IMR-90 (cell line): ENCODE data around the gene FBRSL1. TPM values are rescaled to one million over a fixed set of nuclear protein-coding genes. Genes with fewer than 3 reads are reported as not detected.

Experiments
- ATAC-seq: fragments of 200-7000 bp; cut with Tn5 transposase; 2 replicates; pipeline ENCODE4 v1.9.1; 2020; ENCODE audit warnings: low read depth, mild to moderate bottlenecking, moderate library complexity
- BruUV-seq: library from RNA; stranded (reverse); fragments of 400-500 nt; replicated peaks from 2 replicates; lab custom pipeline; 2021; lab: Mats Ljungman, UMichigan
- CTCF ChIA-PET: fragments of 300-600 bp; formaldehyde crosslinking; extraction: SDS; loops from one replicate; lab custom pipeline; 2021; ENCODE audit warnings: antibody characterized with exemption; lab: Yijun Ruan, JAX
- POLR2A ChIA-PET: fragments of 300-600 bp; sonication (Branson Sonifier 250); formaldehyde crosslinking; loops from one replicate; lab custom pipeline; 2022; ENCODE audit warnings: antibody characterized with exemption; ENCODE audit not compliant: unreplicated experiment; lab: Charles Lee
- DNase-seq: peaks from one replicate; pipeline ENCODE4 v3.0.0; 2013
- H2AFZ ChIP-seq: replicated peaks from 2 replicates; pipeline ENCODE3; 2013; ENCODE audit warnings: low read length, mild to moderate bottlenecking; ENCODE audit not compliant: poor library complexity
- H2AK5ac ChIP-seq: 2 replicates; pipeline ENCODE4 v1.6.1; 2013; ENCODE audit warnings: low read depth, low read length, inconsistent platforms
- H2AK9ac ChIP-seq: replicated peaks from 2 replicates; pipeline ENCODE3; 2013; ENCODE audit warnings: mild to moderate bottlenecking, low read depth, low read length, moderate library complexity; ENCODE audit not compliant: poor library complexity
- H2BK120ac ChIP-seq: 2 replicates; pipeline ENCODE4 v1.6.1; 2013; ENCODE audit warnings: low read depth, low read length, inconsistent platforms
- H2BK15ac ChIP-seq: 3 replicates; pipeline ENCODE4 v1.6.1; 2013; ENCODE audit warnings: low read depth, low read length, inconsistent platforms
- H2BK20ac ChIP-seq: 2 replicates; pipeline ENCODE4 v1.6.1; 2013; ENCODE audit warnings: low read depth, mild to moderate bottlenecking, inconsistent platforms, low read length, moderate library complexity
- H2BK5ac ChIP-seq: 2 replicates; pipeline ENCODE4 v1.6.1; 2013; ENCODE audit warnings: mild to moderate bottlenecking, low read depth, low read length, inconsistent platforms; ENCODE audit not compliant: poor library complexity, severe bottlenecking
- H3K14ac ChIP-seq: replicated peaks from 2 replicates; pipeline ENCODE4 v1.6.1; 2013; ENCODE audit warnings: low read depth, low read length, inconsistent platforms
- H3K18ac ChIP-seq: 2 replicates; pipeline ENCODE4 v1.6.1; 2013; ENCODE audit warnings: low read depth, low read length, control low read depth
- H3K23ac ChIP-seq: 2 replicates; pipeline ENCODE4 v1.6.1; 2013; ENCODE audit warnings: low read depth, low read length, inconsistent platforms
- H3K27ac ChIP-seq: 2 replicates; pipeline ENCODE4 v1.5.1; 2013; ENCODE audit warnings: mild to moderate bottlenecking, control low read depth, low read length; ENCODE audit not compliant: insufficient read depth
- H3K27me3 ChIP-seq: 2 replicates; pipeline ENCODE4 v1.6.1; 2013; ENCODE audit warnings: low read length; ENCODE audit not compliant: control insufficient read depth, insufficient read depth
- H3K36me3 ChIP-seq: 2 replicates; pipeline ENCODE4 v1.6.1; 2013; ENCODE audit warnings: low read length, mixed read lengths; ENCODE audit not compliant: control insufficient read depth, insufficient read depth
- H3K4ac ChIP-seq: 2 replicates; pipeline ENCODE4 v1.6.1; 2013; ENCODE audit warnings: low read depth, low read length, inconsistent platforms
- H3K4me1 ChIP-seq: 2 replicates; pipeline ENCODE4 v1.6.1; 2013; ENCODE audit warnings: low read length, mixed read lengths; ENCODE audit not compliant: control insufficient read depth, insufficient read depth
- H3K4me2 ChIP-seq: 2 replicates; pipeline ENCODE4 v1.6.1; 2013; ENCODE audit warnings: low read depth, mild to moderate bottlenecking, control low read depth, low read length, moderate library complexity
- H3K4me3 ChIP-seq: 2 replicates; pipeline ENCODE4 v1.5.1; 2013; ENCODE audit warnings: low read depth, mild to moderate bottlenecking, control low read depth, low read length, moderate library complexity; ENCODE audit not compliant: insufficient read depth
- H3K56ac ChIP-seq: 2 replicates; pipeline ENCODE4 v1.6.1; 2013; ENCODE audit warnings: low read length, inconsistent platforms; ENCODE audit not compliant: insufficient read depth; ENCODE audit errors: extremely low read depth
- H3K79me1 ChIP-seq, 2 experiments: 2 replicates each; pipeline ENCODE4 v1.6.1; 2013; ENCODE audit warnings: low read length in 2 of 2, inconsistent platforms in 1 of 2, low read depth in 1 of 2
- H3K9ac ChIP-seq: 2 replicates; pipeline ENCODE4 v1.6.1; 2013; ENCODE audit warnings: low read depth, low read length, control low read depth
- H3K9me1 ChIP-seq: 2 replicates; pipeline ENCODE4 v1.6.1; 2013; ENCODE audit warnings: low read length, inconsistent platforms; ENCODE audit not compliant: insufficient read depth
- H3K9me3 ChIP-seq: 2 replicates; pipeline ENCODE4 v1.6.1; 2013; ENCODE audit warnings: low read length; ENCODE audit not compliant: control insufficient read depth, insufficient read depth
- H4K20me1 ChIP-seq: 2 replicates; pipeline ENCODE4 v1.6.1; 2013; ENCODE audit warnings: low read length, inconsistent platforms; ENCODE audit not compliant: insufficient read depth
- H4K5ac ChIP-seq: 2 replicates; pipeline ENCODE4 v1.6.1; 2013; ENCODE audit warnings: mild to moderate bottlenecking, low read depth, low read length, control low read depth
- H4K8ac ChIP-seq, 2 experiments: 2 replicates each; pipeline ENCODE4 v1.6.1; 2013; ENCODE audit warnings: low read depth in 2 of 2, low read length in 2 of 2, control low read depth in 1 of 2, inconsistent platforms in 1 of 2
- H4K91ac ChIP-seq: 2 replicates; pipeline ENCODE4 v1.6.1; 2013; ENCODE audit warnings: low read depth, low read length, inconsistent platforms; ENCODE audit not compliant: insufficient read depth
- CTCF ChIP-seq: conservative IDR thresholded peaks from 2 replicates; pipeline ENCODE4 v1.5.1; 2012; ENCODE audit warnings: mild to moderate bottlenecking, low read depth, low read length, improper control_type of control experiment
- NFE2L2 ChIP-seq: fragments of 150-350 bp; IDR thresholded peaks from 2 replicates; pipeline ENCODE4 v1.6.1; 2016; ENCODE audit warnings: low read depth, mild to moderate bottlenecking, low read length
- POLR2A ChIP-seq: IDR thresholded peaks from 2 replicates; pipeline ENCODE4 v1.6.1; 2012; ENCODE audit warnings: mild to moderate bottlenecking, low read depth, low read length
- USF2 ChIP-seq: fragments of 150-350 bp; IDR thresholded peaks from 2 replicates; pipeline ENCODE4 v1.6.1; 2017; ENCODE audit warnings: mild to moderate bottlenecking, antibody characterized with exemption, low read length, low read depth
- WGBS, 2 experiments: methylation state at CpG; one replicate each; pipeline versions ENCODE4 v1.1.5 to v1.1.7; 2013; ENCODE audit warnings: missing lambda C conversion rate in 2 of 2; ENCODE audit not compliant: insufficient read length in 1 of 2; ENCODE audit errors: extremely low coverage in 2 of 2; 5-methylcytosine and 5-hydroxymethylcytosine counted together
- dilution Hi-C: fragments of 300-500 bp; cut with HindIII; formaldehyde crosslinking; loops from one replicate; pipeline ENCODE4 v1.14.3; 2018; ENCODE audit warnings: low sequenced_read_pairs; ENCODE audit not compliant: unreplicated experiment
- in situ Hi-C: fragments of 300-500 bp; cut with MboI; formaldehyde crosslinking; loops from 3 replicates; pipeline ENCODE4 v1.14.3; 2019; ENCODE audit warnings: low sequenced_read_pairs, inconsistent platforms, mixed read lengths
- intact Hi-C: fragments of 100-400 bp; cut with micrococcal nuclease; formaldehyde crosslinking; loops from 2 replicates; pipeline ENCODE4 v1.10.0; 2022
- polyA plus RNA-seq, 3 experiments: library from polyadenylated mRNA; depleted of rRNA; stranded (reverse); fragments of >200 nt; gene quantifications; 2 replicates each; pipeline ENCODE4 v1.2.3, GENCODE V29; 2012; ENCODE audit warnings: low replicate concordance in 1 of 3
- total RNA-seq: library from RNA; depleted of rRNA; stranded (reverse); fragments of >200 nt; gene quantifications from 2 replicates; pipeline ENCODE4 v1.2.3, GENCODE V29; 2012

The FBRSL1 gene
- total and polyA plus RNA-seq, 2 of the 4 experiments (the other 2 are of a cell fraction), result 0.36 to 10.8 TPM

DNA sequence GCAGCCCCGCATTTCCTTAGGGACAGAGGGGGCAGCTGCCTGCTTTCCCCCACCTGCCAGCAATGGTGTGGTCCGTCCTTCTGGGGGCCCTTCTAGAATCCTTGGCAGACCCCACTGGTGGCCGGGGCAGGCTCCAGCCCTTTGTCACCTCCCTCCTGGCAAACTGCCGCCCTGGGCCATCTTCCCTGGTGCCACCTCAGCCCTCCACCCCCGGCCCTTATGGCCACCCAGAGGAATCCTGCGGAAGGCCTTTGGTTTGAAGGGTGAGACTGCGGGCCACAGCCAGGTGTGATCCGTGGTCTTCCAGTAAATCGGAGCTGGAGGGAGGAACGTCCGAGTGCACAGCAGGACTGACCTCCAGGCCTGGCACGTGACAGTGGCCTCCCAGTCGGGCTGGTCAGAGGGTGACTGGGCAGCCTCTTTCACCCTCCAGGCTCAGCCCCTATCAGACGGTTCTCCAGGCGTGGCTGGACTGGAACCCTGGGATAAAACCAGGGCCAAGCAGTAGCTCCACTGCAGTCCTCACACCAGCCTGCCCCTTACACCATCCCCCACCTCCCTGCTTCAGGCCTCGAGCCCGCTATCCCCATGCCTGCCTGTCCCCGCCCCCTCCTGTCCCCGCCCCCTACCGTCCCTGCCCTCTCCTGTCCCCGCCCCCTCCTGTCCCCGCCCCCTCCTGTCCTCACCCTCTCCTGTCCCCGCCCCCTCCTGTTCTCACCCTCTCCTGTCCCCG is 12.4 kb downstream of the FBRSL1 start:
- H4K20me1 ChIP-seq, result peaks cover 97% of the 10 kb centered on the region
- intact Hi-C loops (no loop called here), dilution Hi-C loops (no loop called here), in situ Hi-C loops (no loop called here)
- TF ChIP-seq USF2 (no peak), CTCF (no peak), POLR2A (no peak), NFE2L2 (no peak)
- no peak overlapping the region for H4K8ac ChIP-seq
- H2BK5ac ChIP-seq, result no peak overlapping the region
- peak overlapping the region; percentile 33 for H2AFZ ChIP-seq
- no peaks in the 10 kb centered on the region for H3K27me3 ChIP-seq
- no peak overlapping the region for H2BK120ac ChIP-seq
- H3K27ac ChIP-seq, result no peak overlapping the region
- peaks cover 4% of the 10 kb centered on the region; the same call in 1 of the 2 replicates for H3K9me1 ChIP-seq
- 84% methylated on average over 14 of the region's 24 CpGs; no CpG with 5 or more reads in 1 of the 2 experiments for WGBS, 2 experiments
- H3K18ac ChIP-seq, result no peak overlapping the region
- no TSS peak for BruUV-seq
- H3K14ac ChIP-seq, result no peak overlapping the region
- no peak overlapping the region for H3K56ac ChIP-seq
- no peaks in the 10 kb centered on the region for H3K36me3 ChIP-seq
- no peak overlapping the region for H3K4me2 ChIP-seq
- H3K9ac ChIP-seq, result no peak overlapping the region
- no peak overlapping the region for H3K4ac ChIP-seq
- no peak overlapping the region for H2BK20ac ChIP-seq
- no peak overlapping the region for H3K23ac ChIP-seq
- H4K91ac ChIP-seq, result no peak overlapping the region
- no peak for DNase-seq
- H2AK9ac ChIP-seq, result no peak overlapping the region
- ChIA-PET CTCF (no interaction called here), POLR2A (no interaction called here)
- ATAC-seq, result no peak
- no peak overlapping the region for H2BK15ac ChIP-seq
- H3K79me1 ChIP-seq, result peaks cover 13 to 73% of the 10 kb centered on the region in 2 experiments; a peak in 3 of 4 replicates
- H4K5ac ChIP-seq, result no peak overlapping the region
- no peak overlapping the region for H3K4me3 ChIP-seq
- no peak overlapping the region for H2AK5ac ChIP-seq
- peaks cover 18% of the 10 kb centered on the region for H3K4me1 ChIP-seq
- H3K9me3 ChIP-seq, result no peaks in the 10 kb centered on the region
